GM23248 (cell line): ENCODE results near the gene CXCR5.

Experiments
- EZH2 ChIP-seq: fragments of 200-600 bp; sonication (generic); IDR thresholded peaks from 2 replicates; pipeline ENCODE4 v1.6.1; 2018; ENCODE audit warnings: antibody characterized with exemption, mild to moderate bottlenecking; ENCODE audit not compliant: insufficient read depth, poor library complexity, severe bottlenecking
- EZH2phosphoT487 ChIP-seq: fragments of 200-600 bp; sonication (generic); IDR thresholded peaks from 2 replicates; pipeline ENCODE4 v1.6.1; 2018; ENCODE audit warnings: antibody characterized with exemption, moderate library complexity, mild to moderate bottlenecking, low read depth; ENCODE audit not compliant: insufficient read depth

DNA sequence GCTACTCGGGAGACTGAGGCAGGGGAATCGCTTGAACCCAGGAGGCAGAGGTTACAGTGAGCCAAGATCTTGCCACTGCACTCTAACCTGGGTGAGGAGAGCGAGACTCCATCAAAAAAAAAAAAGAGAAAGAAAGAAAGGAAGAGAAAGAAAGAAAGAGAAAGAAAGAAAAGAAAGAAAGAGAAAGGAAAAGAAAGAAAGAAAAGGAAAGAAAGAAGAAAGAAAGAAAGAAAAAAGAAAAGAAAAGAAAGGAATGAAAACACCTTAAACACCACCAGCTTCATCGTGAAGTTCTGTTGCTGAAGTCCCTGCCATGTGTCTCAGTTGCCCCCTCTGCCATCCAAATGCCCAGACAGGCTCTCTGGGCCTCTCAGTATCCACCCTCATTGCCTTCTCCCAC lies 9.9 kb upstream of the CXCR5 start:
- TF ChIP-seq EZH2, result no peak
- TF ChIP-seq EZH2phosphoT487, result no peak
